K562 (cell line): ENCODE data around the gene MLX. TPM values are rescaled to one million over a fixed set of nuclear protein-coding genes. Genes with fewer than 3 reads are reported as not detected.

Experiments used
- CEBPG ChIP-seq, 3 experiments: fragments of 200-800 bp in 1 of 3; sonication (Bioruptor generic) in 1 of 3; sonication (generic) in 1 of 3; formaldehyde crosslinking in 1 of 3; IDR thresholded peaks in 2 of 3; conservative IDR thresholded peaks in 1 of 3; 2 replicates each; pipeline versions ENCODE4 v1.6.1 to v1.8.0; 2016 to 2022; ENCODE audit warnings: missing compliant biosample characterization in 2 of 3, missing genetic modification characterization in 2 of 3, mild to moderate bottlenecking in 1 of 3, missing genetic modification reagents in 1 of 3
- CHCHD3 ChIP-seq: fragments of 250-450 bp; sonication (Bioruptor Pico); IDR thresholded peaks from 2 replicates; pipeline ENCODE4 v2.1.2; 2022; ENCODE audit warnings: mild to moderate bottlenecking
- HDAC8 ChIP-seq: fragments of 450-650 bp; IDR thresholded peaks from 2 replicates; pipeline ENCODE4 v1.6.1; 2016; ENCODE audit warnings: mild to moderate bottlenecking, missing genetic modification characterization, moderate library complexity, missing compliant biosample characterization
- MCM5 ChIP-seq: fragments of 450-650 bp; IDR thresholded peaks from 2 replicates; pipeline ENCODE4 v1.6.1; 2016; ENCODE audit warnings: low read depth
- MYBL2 ChIP-seq, 2 experiments: fragments of 450-650 bp in 1 of 2; sonication (generic) in 1 of 2; formaldehyde crosslinking in 1 of 2; IDR thresholded peaks; 2 replicates each; pipeline versions ENCODE4 v1.6.1 to v1.8.1; 2017 to 2022; ENCODE audit warnings: borderline replicate concordance in 1 of 2, inconsistent platforms in 1 of 2, low read depth in 1 of 2, mild to moderate bottlenecking in 1 of 2, missing genetic modification reagents in 1 of 2, moderate library complexity in 1 of 2
- NCOR1 ChIP-seq: fragments of 450-650 bp; IDR thresholded peaks from 2 replicates; pipeline ENCODE4 v1.6.1; 2016; ENCODE audit warnings: mild to moderate bottlenecking, moderate library complexity
- OTX1 ChIP-seq: fragments of 450-650 bp; formaldehyde crosslinking; IDR thresholded peaks from 2 replicates; pipeline ENCODE4 v1.4.0; 2022; ENCODE audit warnings: mild to moderate bottlenecking
- RB1 ChIP-seq: fragments of 450-650 bp; IDR thresholded peaks from 2 replicates; pipeline ENCODE4 v1.6.1; 2017; ENCODE audit warnings: low read depth, mild to moderate bottlenecking
- SAFB ChIP-seq: fragments of 200-400 bp; formaldehyde crosslinking; IDR thresholded peaks from 2 replicates; pipeline ENCODE4 v1.6.1; 2017; ENCODE audit warnings: low read depth, low read length, borderline replicate concordance
- SAP30 ChIP-seq: fragments of 200-600 bp; sonication (generic); IDR thresholded peaks from 2 replicates; pipeline ENCODE4 v1.6.1; 2012; ENCODE audit warnings: borderline replicate concordance, low read depth, mild to moderate bottlenecking, moderate library complexity, low read length, control low read depth, inconsistent platforms; ENCODE audit not compliant: insufficient read depth, poor library complexity, severe bottlenecking
- ZFX ChIP-seq: sonication (generic); formaldehyde crosslinking; IDR thresholded peaks from 2 replicates; pipeline ENCODE4 v1.8.0; 2022; ENCODE audit warnings: mild to moderate bottlenecking, missing genetic modification reagents, moderate library complexity
- ZNF239 ChIP-seq: fragments of 250-450 bp; sonication (Bioruptor Pico); IDR thresholded peaks from 2 replicates; pipeline ENCODE4 v1.4.0; 2020; ENCODE audit warnings: mild to moderate bottlenecking
- ZNF551 ChIP-seq: fragments of 250-450 bp; sonication (Bioruptor Pico); IDR thresholded peaks from 2 replicates; pipeline ENCODE4 v1.5.0; 2021; ENCODE audit warnings: mild to moderate bottlenecking, moderate library complexity
- ZNF668 ChIP-seq: fragments of 250-450 bp; sonication (Bioruptor Pico); IDR thresholded peaks from 2 replicates; pipeline ENCODE4 v1.8.0; 2022; ENCODE audit warnings: mild to moderate bottlenecking, inconsistent platforms
- ZNF696 ChIP-seq: fragments of 250-450 bp; sonication (Bioruptor Pico); conservative IDR thresholded peaks from 2 replicates; pipeline ENCODE4 v1.4.0; 2020; ENCODE audit warnings: mild to moderate bottlenecking, moderate library complexity
- polyA plus RNA-seq, 8 experiments: library from polyadenylated mRNA; depleted of rRNA in 4 of 8; stranded (reverse) in 5 of 8; unstranded in 3 of 8; fragments of >200 nt; fragmentation: Nextera tagmentation in 2 of 8; fragmentation: Illumina TruSeq in 1 of 8; extraction: Ambion mirVana in 2 of 8; extraction: Trizol in 1 of 8; gene quantifications; 2 replicates each; pipeline versions ENCODE4 v1.2.1 to v1.2.3, GENCODE V29; 2011 to 2014; ENCODE audit warnings: inconsistent platforms in 1 of 8, missing spikeins in 1 of 8
- total RNA-seq, 7 experiments: library from RNA; depleted of rRNA in 6 of 7; stranded (reverse); fragments of >200 nt in 6 of 7; fragmentation: Illumina TruSeq in 2 of 7; extraction: Trizol in 2 of 7; gene quantifications; 2 replicates each; pipeline versions ENCODE4 v1.2.1 to v1.2.3, GENCODE V29; 2011 to 2021; ENCODE audit warnings: low replicate concordance in 1 of 7
- TF ChIP-seq, protein P1 (sequence below), 2 experiments: fragments of 450-650 bp; conservative IDR thresholded peaks; 2 replicates each; pipeline ENCODE4 v1.6.1; 2017; ENCODE audit warnings: mild to moderate bottlenecking in 2 of 2, moderate library complexity in 2 of 2
- TF ChIP-seq, protein P2 (sequence below): fragments of 250-450 bp; sonication (Bioruptor Pico); IDR thresholded peaks from 2 replicates; pipeline ENCODE4 v1.8.0; 2022; ENCODE audit warnings: moderate library complexity, mild to moderate bottlenecking, inconsistent platforms
- TF ChIP-seq, protein P3 (sequence below): fragments of 200-800 bp; sonication (Bioruptor generic); IDR thresholded peaks from 2 replicates; pipeline ENCODE4 v1.6.1; 2017; ENCODE audit warnings: missing genetic modification characterization, missing compliant biosample characterization
- TF ChIP-seq, protein P4 (sequence below): fragments of 250-450 bp; sonication (Bioruptor Pico); IDR thresholded peaks from 2 replicates; pipeline ENCODE4 v1.5.0; 2022; ENCODE audit warnings: mild to moderate bottlenecking
- TF ChIP-seq, protein P5 (sequence below): sonication (generic); formaldehyde crosslinking; IDR thresholded peaks from 2 replicates; pipeline ENCODE4 v1.9.0; 2022; ENCODE audit warnings: mild to moderate bottlenecking, missing genetic modification reagents
- TF ChIP-seq, protein P6 (sequence below): fragments of 450-650 bp; conservative IDR thresholded peaks from 2 replicates; pipeline ENCODE4 v1.6.1; 2016; ENCODE audit warnings: missing genetic modification characterization, low read depth, mild to moderate bottlenecking, missing compliant biosample characterization, moderate library complexity

MLX gene
- total and polyA plus RNA-seq, 9 of the 15 experiments (the other 6 are each of a cell fraction or from before 2014, with no cell fraction given): 42.9 to 100 (median 58.9) TPM

DNA sequence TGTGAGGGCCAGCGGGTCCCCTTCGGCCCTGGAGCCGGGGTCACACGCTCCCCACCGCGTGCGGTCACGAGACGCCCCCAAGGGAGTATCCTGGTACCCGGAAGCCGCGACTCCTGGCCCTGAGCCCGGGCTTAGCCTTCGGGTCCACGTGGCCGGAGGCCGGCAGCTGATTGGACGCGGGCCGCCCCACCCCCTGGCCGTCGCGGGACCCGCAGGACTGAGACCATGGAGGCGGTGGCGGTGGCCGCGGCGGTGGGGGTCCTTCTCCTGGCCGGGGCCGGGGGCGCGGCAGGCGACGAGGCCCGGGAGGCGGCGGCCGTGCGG lies 30.9 kb upstream of the MLX start, which contains the start of gene NAGLU (continued):
- TF ChIP-seq, protein P1, sequence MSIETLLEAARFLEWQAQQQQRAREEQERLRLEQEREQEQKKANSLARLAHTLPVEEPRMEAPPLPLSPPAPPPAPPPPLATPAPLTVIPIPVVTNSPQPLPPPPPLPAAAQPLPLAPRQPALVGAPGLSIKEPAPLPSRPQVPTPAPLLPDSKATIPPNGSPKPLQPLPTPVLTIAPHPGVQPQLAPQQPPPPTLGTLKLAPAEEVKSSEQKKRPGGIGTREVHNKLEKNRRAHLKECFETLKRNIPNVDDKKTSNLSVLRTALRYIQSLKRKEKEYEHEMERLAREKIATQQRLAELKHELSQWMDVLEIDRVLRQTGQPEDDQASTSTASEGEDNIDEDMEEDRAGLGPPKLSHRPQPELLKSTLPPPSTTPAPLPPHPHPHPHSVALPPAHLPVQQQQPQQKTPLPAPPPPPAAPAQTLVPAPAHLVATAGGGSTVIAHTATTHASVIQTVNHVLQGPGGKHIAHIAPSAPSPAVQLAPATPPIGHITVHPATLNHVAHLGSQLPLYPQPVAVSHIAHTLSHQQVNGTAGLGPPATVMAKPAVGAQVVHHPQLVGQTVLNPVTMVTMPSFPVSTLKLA (conservative IDR thresholded peaks at IDR 0.05): peak; percentile 96
- TF ChIP-seq SAP30 (no peak), OTX1 (no peak), ZNF668 (CRISPR knock-in tag) (no peak), NCOR1 (0 out of 2 replicates have a peak, but pooled peaks have one; percentile 2), ZNF239 (0 out of 2 replicates have a peak, but pooled peaks have one; percentile 26), MCM5 (no peak), CEBPG (CRISPR knock-in tag; IDR thresholded peaks at IDR 0.05) (no peak), CEBPG (tag; conservative IDR thresholded peaks at IDR 0.05 in 1 of 2, IDR thresholded peaks at IDR 0.05 in 1 of 2) (no peak), ZNF696 (CRISPR knock-in tag) (no peak), HDAC8 (tag) (no peak), ZNF551 (CRISPR knock-in tag) (no peak), MYBL2 (IDR thresholded peaks at IDR 0.05; ENCODE audit: low read depth) (no peak), MYBL2 (CRISPR knock-in tag; IDR thresholded peaks at IDR 0.05; ENCODE audit: borderline replicate concordance) (no peak), ZFX (CRISPR knock-in tag) (no peak), RB1 (peak; percentile 79; the same call in 1 of the 2 replicates), CHCHD3 (CRISPR knock-in tag) (no peak), SAFB (peak; percentile 35; the same call in 1 of the 2 replicates)
- TF ChIP-seq, protein P2, sequence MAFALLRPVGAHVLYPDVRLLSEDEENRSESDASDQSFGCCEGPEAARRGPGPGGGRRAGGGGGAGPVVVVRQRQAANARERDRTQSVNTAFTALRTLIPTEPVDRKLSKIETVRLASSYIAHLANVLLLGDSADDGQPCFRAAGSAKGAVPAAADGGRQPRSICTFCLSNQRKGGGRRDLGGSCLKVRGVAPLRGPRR (CRISPR knock-in tag): no peak
- TF ChIP-seq, protein P3, sequence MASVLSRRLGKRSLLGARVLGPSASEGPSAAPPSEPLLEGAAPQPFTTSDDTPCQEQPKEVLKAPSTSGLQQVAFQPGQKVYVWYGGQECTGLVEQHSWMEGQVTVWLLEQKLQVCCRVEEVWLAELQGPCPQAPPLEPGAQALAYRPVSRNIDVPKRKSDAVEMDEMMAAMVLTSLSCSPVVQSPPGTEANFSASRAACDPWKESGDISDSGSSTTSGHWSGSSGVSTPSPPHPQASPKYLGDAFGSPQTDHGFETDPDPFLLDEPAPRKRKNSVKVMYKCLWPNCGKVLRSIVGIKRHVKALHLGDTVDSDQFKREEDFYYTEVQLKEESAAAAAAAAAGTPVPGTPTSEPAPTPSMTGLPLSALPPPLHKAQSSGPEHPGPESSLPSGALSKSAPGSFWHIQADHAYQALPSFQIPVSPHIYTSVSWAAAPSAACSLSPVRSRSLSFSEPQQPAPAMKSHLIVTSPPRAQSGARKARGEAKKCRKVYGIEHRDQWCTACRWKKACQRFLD (CRISPR knock-in tag): no peak
- TF ChIP-seq, protein P4, sequence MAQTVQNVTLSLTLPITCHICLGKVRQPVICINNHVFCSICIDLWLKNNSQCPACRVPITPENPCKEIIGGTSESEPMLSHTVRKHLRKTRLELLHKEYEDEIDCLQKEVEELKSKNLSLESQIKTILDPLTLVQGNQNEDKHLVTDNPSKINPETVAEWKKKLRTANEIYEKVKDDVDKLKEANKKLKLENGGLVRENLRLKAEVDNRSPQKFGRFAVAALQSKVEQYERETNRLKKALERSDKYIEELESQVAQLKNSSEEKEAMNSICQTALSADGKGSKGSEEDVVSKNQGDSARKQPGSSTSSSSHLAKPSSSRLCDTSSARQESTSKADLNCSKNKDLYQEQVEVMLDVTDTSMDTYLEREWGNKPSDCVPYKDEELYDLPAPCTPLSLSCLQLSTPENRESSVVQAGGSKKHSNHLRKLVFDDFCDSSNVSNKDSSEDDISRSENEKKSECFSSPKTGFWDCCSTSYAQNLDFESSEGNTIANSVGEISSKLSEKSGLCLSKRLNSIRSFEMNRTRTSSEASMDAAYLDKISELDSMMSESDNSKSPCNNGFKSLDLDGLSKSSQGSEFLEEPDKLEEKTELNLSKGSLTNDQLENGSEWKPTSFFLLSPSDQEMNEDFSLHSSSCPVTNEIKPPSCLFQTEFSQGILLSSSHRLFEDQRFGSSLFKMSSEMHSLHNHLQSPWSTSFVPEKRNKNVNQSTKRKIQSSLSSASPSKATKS (CRISPR knock-in tag): no peak
- TF ChIP-seq, protein P5, sequence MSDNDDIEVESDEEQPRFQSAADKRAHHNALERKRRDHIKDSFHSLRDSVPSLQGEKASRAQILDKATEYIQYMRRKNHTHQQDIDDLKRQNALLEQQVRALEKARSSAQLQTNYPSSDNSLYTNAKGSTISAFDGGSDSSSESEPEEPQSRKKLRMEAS (CRISPR knock-in tag): peak; percentile 84
- TF ChIP-seq, protein P6, sequence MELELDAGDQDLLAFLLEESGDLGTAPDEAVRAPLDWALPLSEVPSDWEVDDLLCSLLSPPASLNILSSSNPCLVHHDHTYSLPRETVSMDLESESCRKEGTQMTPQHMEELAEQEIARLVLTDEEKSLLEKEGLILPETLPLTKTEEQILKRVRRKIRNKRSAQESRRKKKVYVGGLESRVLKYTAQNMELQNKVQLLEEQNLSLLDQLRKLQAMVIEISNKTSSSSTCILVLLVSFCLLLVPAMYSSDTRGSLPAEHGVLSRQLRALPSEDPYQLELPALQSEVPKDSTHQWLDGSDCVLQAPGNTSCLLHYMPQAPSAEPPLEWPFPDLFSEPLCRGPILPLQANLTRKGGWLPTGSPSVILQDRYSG (tag): no peak
